H1 (cell line): ENCODE data around the gene TMED3. TPM values are rescaled to one million over a fixed set of nuclear protein-coding genes. Genes with fewer than 3 reads are reported as not detected.

ENCODE experiments used
- CTCF ChIA-PET: fragments of 300-600 bp; sonication (Branson Sonifier 250); formaldehyde crosslinking; loops from one replicate; lab custom pipeline; 2021; ENCODE audit not compliant: partially characterized antibody; lab: Charles Lee
- POLR2A ChIA-PET: fragments of 300-600 bp; sonication (Branson Sonifier 250); formaldehyde crosslinking; loops from one replicate; lab custom pipeline; 2021; ENCODE audit warnings: inconsistent platforms; ENCODE audit not compliant: partially characterized antibody; lab: Charles Lee
- DNase-seq, 2 experiments: peaks; one replicate each; pipeline versions ENCODE4 v3.0.0 to v3.0.0-alpha.2; 2010 to 2022; ENCODE audit warnings: low spot score in 2 of 2, low read depth in 1 of 2, mixed read lengths in 1 of 2
- FAIRE-seq: peaks from 2 replicates; lab custom pipeline; 2011; peaks lifted over from hg19 to GRCh38; lab: Jason Lieb, UNC
- H2AFZ ChIP-seq: 2 replicates; pipeline ENCODE4 v1.8.1; 2012; ENCODE audit warnings: low read length, inconsistent platforms
- H2AK5ac ChIP-seq: 2 replicates; pipeline ENCODE4 v1.6.1; 2013; ENCODE audit warnings: low read depth, low read length
- H2BK120ac ChIP-seq: replicated peaks from 2 replicates; pipeline ENCODE3; 2013; ENCODE audit warnings: low read depth, low read length, inconsistent platforms
- H2BK12ac ChIP-seq: 2 replicates; pipeline ENCODE4 v1.6.1; 2013; ENCODE audit warnings: low read depth, low read length
- H2BK15ac ChIP-seq: 2 replicates; pipeline ENCODE4 v1.6.1; 2013; ENCODE audit warnings: low read length
- H2BK20ac ChIP-seq: 2 replicates; pipeline ENCODE4 v1.6.1; 2013; ENCODE audit warnings: low read length
- H2BK5ac ChIP-seq: 2 replicates; pipeline ENCODE4 v1.6.1; 2013; ENCODE audit warnings: low read depth, low read length
- H3K14ac ChIP-seq: 2 replicates; pipeline ENCODE4 v1.6.1; 2013; ENCODE audit warnings: inconsistent platforms; ENCODE audit not compliant: insufficient read length
- H3K18ac ChIP-seq: 2 replicates; pipeline ENCODE4 v1.6.1; 2013; ENCODE audit warnings: low read length; ENCODE audit errors: extremely low read depth
- H3K23ac ChIP-seq: 2 replicates; pipeline ENCODE4 v1.6.1; 2013; ENCODE audit warnings: inconsistent platforms; ENCODE audit not compliant: insufficient read length
- H3K23me2 ChIP-seq: 2 replicates; pipeline ENCODE4 v1.6.1; 2013; ENCODE audit warnings: low read depth, low read length
- H3K27ac ChIP-seq: 2 replicates; pipeline ENCODE4 v1.6.1; 2011; ENCODE audit warnings: low read depth, low read length, inconsistent platforms
- H3K27me3 ChIP-seq, 4 experiments: replicated peaks in 1 of 4; 1 replicate in 1 of 4; 2 replicates in 3 of 4; pipeline versions ENCODE4 v1.6.1 to v1.8.1; 2011 to 2013; ENCODE audit warnings: low read length in 3 of 4, mild to moderate bottlenecking in 3 of 4, inconsistent platforms in 2 of 4, mixed read lengths in 2 of 4, moderate library complexity in 1 of 4; ENCODE audit not compliant: control insufficient read depth in 3 of 4, insufficient read depth in 3 of 4; ENCODE audit errors: extremely low read depth in 1 of 4
- H3K36me3 ChIP-seq, 4 experiments: 2 replicates each; pipeline versions ENCODE4 v1.6.1 to v1.8.1; 2011 to 2013; ENCODE audit warnings: mild to moderate bottlenecking in 4 of 4, low read length in 3 of 4, moderate library complexity in 2 of 4, control low read depth in 1 of 4, inconsistent platforms in 1 of 4; ENCODE audit not compliant: insufficient read depth in 4 of 4, control insufficient read depth in 2 of 4
- H3K4ac ChIP-seq: replicated peaks from 2 replicates; pipeline ENCODE3; 2013; ENCODE audit warnings: low read length, low read depth, mixed read lengths, inconsistent platforms; ENCODE audit not compliant: insufficient read length
- H3K4me1 ChIP-seq, 4 experiments: replicated peaks in 1 of 4; 1 replicate in 1 of 4; 2 replicates in 3 of 4; pipeline versions ENCODE4 v1.6.1 to v1.8.1; 2011 to 2013; ENCODE audit warnings: low read length in 3 of 4, inconsistent platforms in 2 of 4, mixed read lengths in 1 of 4; ENCODE audit not compliant: insufficient read depth in 4 of 4, control insufficient read depth in 3 of 4
- H3K4me2 ChIP-seq, 2 experiments: 2 replicates each; pipeline versions ENCODE4 v1.6.1 to v1.8.1; 2011 to 2013; ENCODE audit warnings: low read depth in 2 of 2, low read length in 2 of 2, control low read depth in 1 of 2, inconsistent platforms in 1 of 2, mild to moderate bottlenecking in 1 of 2; ENCODE audit not compliant: insufficient read depth in 1 of 2
- H3K4me3 ChIP-seq, 4 experiments: fragments of 200-600, 300-600 bp in 1 of 4; sonication (generic), shearing (Covaris generic), sonication (Bioruptor Twin) in 1 of 4; 2 replicates each; pipeline versions ENCODE4 v1.5.1 to v1.8.1; 2011 to 2016; ENCODE audit warnings: low read length in 4 of 4, low read depth in 3 of 4, control low read depth in 2 of 4, inconsistent platforms in 2 of 4, mild to moderate bottlenecking in 2 of 4, mixed read lengths in 1 of 4, moderate library complexity in 1 of 4; ENCODE audit not compliant: insufficient read depth in 2 of 4; ENCODE audit errors: extremely low read depth in 1 of 4
- H3K56ac ChIP-seq: replicated peaks from 2 replicates; pipeline ENCODE3; 2013; ENCODE audit warnings: low read depth, mild to moderate bottlenecking, mixed read lengths, low read length, inconsistent platforms; ENCODE audit not compliant: insufficient read length
- H3K79me1 ChIP-seq: 2 replicates; pipeline ENCODE4 v1.6.1; 2013; ENCODE audit warnings: low read depth, low read length, control low read depth
- H3K79me2 ChIP-seq, 2 experiments: 2 replicates each; pipeline versions ENCODE4 v1.6.1 to v1.8.1; 2012 to 2013; ENCODE audit warnings: low read length in 2 of 2, mild to moderate bottlenecking in 2 of 2, inconsistent platforms in 1 of 2; ENCODE audit not compliant: insufficient read depth in 2 of 2, control insufficient read depth in 1 of 2
- H3K9ac ChIP-seq, 4 experiments: replicated peaks in 1 of 4; 1 replicate in 1 of 4; 2 replicates in 3 of 4; pipeline versions ENCODE4 v1.6.1 to v1.8.1; 2011 to 2013; ENCODE audit warnings: low read depth in 3 of 4, low read length in 3 of 4, control low read depth in 2 of 4, mild to moderate bottlenecking in 2 of 4, moderate library complexity in 2 of 4, inconsistent platforms in 1 of 4; ENCODE audit errors: extremely low read depth in 1 of 4
- H3K9me3 ChIP-seq, 2 experiments: 2 replicates each; pipeline versions ENCODE4 v1.6.1 to v1.8.1; 2012 to 2013; ENCODE audit warnings: mild to moderate bottlenecking in 2 of 2, moderate library complexity in 2 of 2, control low read depth in 1 of 2, inconsistent platforms in 1 of 2, low read depth in 1 of 2, low read length in 1 of 2, mixed read lengths in 1 of 2; ENCODE audit not compliant: insufficient read depth in 2 of 2
- H4K20me1 ChIP-seq, 2 experiments: replicated peaks in 1 of 2; 2 replicates each; pipeline versions ENCODE3 to v1.8.1; 2011 to 2013; ENCODE audit warnings: inconsistent platforms in 2 of 2, low read length in 2 of 2, mild to moderate bottlenecking in 1 of 2; ENCODE audit not compliant: insufficient read depth in 2 of 2, control insufficient read depth in 1 of 2
- H4K5ac ChIP-seq: 2 replicates; pipeline ENCODE4 v1.6.1; 2013; ENCODE audit warnings: low read length, low read depth, mixed read lengths, inconsistent platforms; ENCODE audit not compliant: insufficient read length
- H4K8ac ChIP-seq: 2 replicates; pipeline ENCODE4 v1.8.0; 2013; ENCODE audit warnings: mild to moderate bottlenecking, moderate library complexity, low read length, inconsistent platforms; ENCODE audit not compliant: insufficient read depth; ENCODE audit errors: extremely low read depth
- H4K91ac ChIP-seq: replicated peaks from 2 replicates; pipeline ENCODE3; 2013; ENCODE audit warnings: low read length, mixed read lengths, inconsistent platforms; ENCODE audit not compliant: insufficient read length
- ATF3 ChIP-seq: IDR thresholded peaks from 2 replicates; pipeline ENCODE4 v1.6.1; 2011; ENCODE audit warnings: low read depth, mild to moderate bottlenecking, low read length; ENCODE audit not compliant: insufficient read depth
- CREB1 ChIP-seq: IDR thresholded peaks from 2 replicates; pipeline ENCODE4 v1.6.1; 2012; ENCODE audit warnings: inconsistent platforms
- CTCF ChIP-seq, 3 experiments: IDR thresholded peaks; 1 replicate in 2 of 3; 2 replicates in 1 of 3; pipeline versions ENCODE4 v1.5.1 to v1.6.1; 2011; ENCODE audit warnings: low read length in 3 of 3, mild to moderate bottlenecking in 3 of 3, inconsistent platforms in 2 of 3, low read depth in 1 of 3, moderate library complexity in 1 of 3; ENCODE audit not compliant: insufficient read depth in 1 of 3; ENCODE audit errors: control extremely low read depth in 1 of 3
- EGR1 ChIP-seq: IDR thresholded peaks from 2 replicates; pipeline ENCODE4 v1.6.1; 2011; ENCODE audit warnings: low read depth, low read length, borderline replicate concordance
- FOSL1 ChIP-seq: IDR thresholded peaks from 2 replicates; pipeline ENCODE4 v1.6.1; 2011; ENCODE audit warnings: mild to moderate bottlenecking, low read depth, low read length, moderate library complexity; ENCODE audit not compliant: insufficient read depth
- GTF2F1 ChIP-seq: IDR thresholded peaks from 2 replicates; pipeline ENCODE4 v1.6.1; 2012; ENCODE audit warnings: low read depth, low read length, improper control_type of control experiment, borderline replicate concordance
- NRF1 ChIP-seq: IDR thresholded peaks from 2 replicates; pipeline ENCODE4 v1.6.1; 2011; ENCODE audit warnings: mild to moderate bottlenecking, low read depth, low read length, improper control_type of control experiment
- POLR2AphosphoS5 ChIP-seq: IDR thresholded peaks from 2 replicates; pipeline ENCODE4 v1.6.1; 2011; ENCODE audit warnings: low read depth, low read length
- RFX5 ChIP-seq: IDR thresholded peaks from 2 replicates; pipeline ENCODE4 v1.6.1; 2011; ENCODE audit warnings: low read depth, low read length, improper control_type of control experiment, borderline replicate concordance
- RXRA ChIP-seq: IDR thresholded peaks from 2 replicates; pipeline ENCODE4 v1.6.1; 2011; ENCODE audit warnings: low read depth, mild to moderate bottlenecking, low read length, moderate library complexity; ENCODE audit not compliant: insufficient read depth
- TAF1 ChIP-seq: IDR thresholded peaks from 2 replicates; pipeline ENCODE4 v1.6.1; 2011; ENCODE audit warnings: mild to moderate bottlenecking, low read depth, low read length
- WGBS, 2 experiments: shearing (Covaris generic) in 1 of 2; methylation state at CpG; one replicate each; pipeline versions ENCODE4 v1.1.6 to v1.1.7; 2013 to 2015; ENCODE audit warnings: low lambda C conversion rate in 2 of 2, mixed read lengths in 2 of 2, inconsistent platforms in 1 of 2, low coverage in 1 of 2, missing lambda C conversion rate in 1 of 2; ENCODE audit not compliant: insufficient replicate concordance in 2 of 2, insufficient coverage in 1 of 2, insufficient read length in 1 of 2; ENCODE audit errors: extremely low coverage in 1 of 2, missing lambda C conversion rate in 1 of 2; 5-methylcytosine and 5-hydroxymethylcytosine counted together
- polyA plus RNA-seq, 7 experiments: library from polyadenylated mRNA; depleted of rRNA in 3 of 7; stranded (reverse) in 5 of 7; unstranded in 2 of 7; fragments of >200 nt in 5 of 7; fragments of 200-250 nt in 2 of 7; gene quantifications; 1 replicate in 5 of 7; 2 replicates in 1 of 7; 4 replicates in 1 of 7; pipeline versions ENCODE4 v1.2.1 to v1.2.3, GENCODE V29; 2011 to 2013; ENCODE audit warnings: missing spikeins in 2 of 7, mixed read lengths in 2 of 7
- total RNA-seq: library from RNA; stranded (reverse); fragmentation: NEBNext Ultra II Directional; extraction: Animal tissue kit (Norgen Biotek cat#: 25700); gene quantifications from 2 replicates; pipeline ENCODE4 v1.2.1, GENCODE V29; 2021

Gene TMED3
- total and polyA plus RNA-seq, 2 of the 8 experiments (the other 6 are each of a cell fraction or from before 2014, with no cell fraction given) = 50.2 to 110 TPM

GRCh38 chr15:79299126-79299840 is 11.6 kb upstream of the TMED3 start:
- DNase-seq = no peak
- no peak overlapping the region for H2AFZ ChIP-seq
- H3K4me1 ChIP-seq = no peaks in the 10 kb centered on the region
- H3K56ac ChIP-seq = no peak overlapping the region
- H3K4me2 ChIP-seq = no peak overlapping the region
- H3K23me2 ChIP-seq = no peaks in the 10 kb centered on the region
- H4K5ac ChIP-seq = no peak overlapping the region
- CTCF ChIA-PET = no interaction called here
- no peaks in the 10 kb centered on the region for H3K9me3 ChIP-seq
- no peak overlapping the region for H3K14ac ChIP-seq
- H3K4ac ChIP-seq = no peak overlapping the region
- no peaks in the 10 kb centered on the region for H3K36me3 ChIP-seq
- H3K18ac ChIP-seq = no peak overlapping the region
- no peak for FAIRE-seq
- H3K23ac ChIP-seq = no peak overlapping the region
- no peak overlapping the region for H4K91ac ChIP-seq
- H2BK120ac ChIP-seq = no peak overlapping the region
- H3K9ac ChIP-seq = no peak overlapping the region
- H3K79me2 ChIP-seq = no peaks in the 10 kb centered on the region
- no peak overlapping the region for H2BK12ac ChIP-seq
- WGBS, 2 experiments = 85% methylated on average over 7 of the region's 7 CpGs; no CpG with 5 or more reads in 1 of the 2 experiments
- H2BK5ac ChIP-seq = no peak overlapping the region
- no peak overlapping the region for H2BK20ac ChIP-seq
- no peak overlapping the region for H2BK15ac ChIP-seq
- H3K27ac ChIP-seq = no peak overlapping the region
- H3K4me3 ChIP-seq = no peak overlapping the region
- H4K8ac ChIP-seq = no peak overlapping the region
- no peaks in the 10 kb centered on the region for H3K79me1 ChIP-seq
- no peaks in the 10 kb centered on the region for H4K20me1 ChIP-seq
- POLR2A ChIA-PET = no interaction called here
- no peak overlapping the region for H2AK5ac ChIP-seq
- H3K27me3 ChIP-seq = peaks cover 0 to under 1% (median 0%) of the 10 kb centered on the region in 4 experiments; a peak in 2 of 7 replicates
- TF ChIP-seq GTF2F1 = no peak
- TF ChIP-seq POLR2AphosphoS5 = no peak
- no peak for TF ChIP-seq FOSL1
- TF ChIP-seq EGR1 = no peak
- TF ChIP-seq RXRA = no peak
- no peak for TF ChIP-seq ATF3
- TF ChIP-seq RFX5 = no peak
- TF ChIP-seq NRF1 = no peak
- TF ChIP-seq CTCF (IDR thresholded peaks at IDR 0.05; ENCODE audit: control extremely low read depth in 1 of 3, insufficient read depth in 1 of 3, low read depth in 1 of 3, low read length in 3 of 3) = no peak
- no peak for TF ChIP-seq CREB1
- TF ChIP-seq TAF1 = no peak
